AG04449 (cell line): ENCODE data around the gene CCDC85B.
"Not testable (repeated sequence)": the region's sequence is repeated elsewhere in the genome, so short reads cannot be mapped to it uniquely, and the experiment has no call there.

Source experiments
- CTCF ChIA-PET: fragments of 350-600 bp; formaldehyde crosslinking; extraction: SDS; loops from one replicate; lab custom pipeline; 2021; ENCODE audit warnings: antibody characterized with exemption; lab: Yijun Ruan, JAX
- POLR2A ChIA-PET: fragments of 400-600, 350-600 bp; formaldehyde crosslinking; extraction: SDS; loops from one replicate; lab custom pipeline; 2020; ENCODE audit warnings: antibody characterized with exemption, inconsistent platforms; lab: Yijun Ruan, JAX
- DNase-seq: peaks from one replicate; pipeline ENCODE4 v3.0.0-alpha.2; 2010; ENCODE audit warnings: low read depth, low spot score
- H3K4me3 ChIP-seq: 2 replicates; pipeline ENCODE4 v1.5.1; 2011; ENCODE audit warnings: low read depth, mild to moderate bottlenecking, control low read depth, low read length
- CTCF ChIP-seq: IDR thresholded peaks from one replicate; pipeline ENCODE4 v1.5.1; 2011; ENCODE audit warnings: mild to moderate bottlenecking, moderate library complexity, low read length, control low read depth, inconsistent platforms; ENCODE audit not compliant: insufficient read depth; ENCODE audit errors: missing control alignments

CCDC85B gene

GRCh38 chr11:65886826-65887722, 3.4 kb upstream of the CCDC85B start:
- CTCF ChIA-PET = interaction anchor here (1.3 to 33.3 kb wide), 14 partner anchors 14 to 176 kb away, joined by 3 to 1090 read pairs (median 26); partner anchors contain the start of genes AP5B1, BANF1, CFL1 and CTSW
- POLR2A ChIA-PET = interaction anchor here (0.7 to 8.7 kb wide), 8 partner anchors 13 to 384 kb away, joined by 3 to 136 read pairs (median 18); partner anchors contain the start of genes C11orf68, CFL1, DRAP1 and FOSL1
- no peak for TF ChIP-seq CTCF
- no peak for DNase-seq
- H3K4me3 ChIP-seq = peak overlapping the region; percentile 94

GRCh38 chr11:65887723-65888162, 2.7 kb upstream of the CCDC85B start:
- ChIA-PET POLR2A (interaction anchor here (0.6 to 8.7 kb wide), 10 partner anchors 9 to 118 kb away, joined by 3 to 136 read pairs (median 6); partner anchors contain the start of genes C11orf68, CFL1, DRAP1 and FOSL1), CTCF (interaction anchor here (0.7 to 33.3 kb wide), 24 partner anchors 15 to 231 kb away, joined by 3 to 1090 read pairs (median 10); partner anchors contain the start of genes AP5B1, C11orf68, CFL1 and CTSW)
- TF ChIP-seq CTCF = no peak
- H3K4me3 ChIP-seq = peak overlapping the region; percentile 94
- no peak for DNase-seq

GRCh38 chr11:65888163-65888814, 2.2 kb upstream of the CCDC85B start, which contains the start of gene FIBP:
TSS of gene FIBP (minus strand) at chr11:65888471. CDS start at chr11:65888418, 53 bp downstream.
- DNase-seq = peak; percentile 75
- POLR2A ChIA-PET = interaction anchor here (0.6 to 8.7 kb wide), 14 partner anchors 9 to 117 kb away, joined by 3 to 136 read pairs (median 5); partner anchors contain the start of genes C11orf68, CFL1, DRAP1 and FOSL1
- H3K4me3 ChIP-seq = peak within 1 kb of the TSS; percentile 94
- TF ChIP-seq CTCF = no peak
- CTCF ChIA-PET = interaction anchor here (0.7 to 33.3 kb wide), 31 partner anchors 16 to 380 kb away, joined by 3 to 1090 read pairs (median 5); partner anchors contain the start of genes AP5B1, BANF1, C11orf68 and CFL1

- DNase-seq = no peak
- ChIA-PET POLR2A (interaction anchor here (0.7 to 8.7 kb wide), 13 partner anchors 8 to 233 kb away, joined by 3 to 136 read pairs (median 5); partner anchors contain the start of genes C11orf68, CFL1, DRAP1 and FOSL1), CTCF (interaction anchor here (0.9 to 33.3 kb wide), 7 partner anchors 9 to 88 kb away, joined by 3 to 1090 read pairs (median 20); partner anchors contain the start of genes C11orf68, CTSW, EFEMP2 and FOSL1)
- H3K4me3 ChIP-seq = peak overlapping the region; percentile 73
- peak; percentile 37 for TF ChIP-seq CTCF
Measured at GRCh38 chr11:65891219-65892136, 1.0 kb downstream of the CCDC85B start.

- peak overlapping the region; percentile 73 for H3K4me3 ChIP-seq
- ChIA-PET POLR2A (interaction anchor here (1.7 to 8.7 kb wide), 6 partner anchors 8 to 90 kb away, joined by 6 to 136 read pairs (median 48); partner anchors contain the start of genes C11orf68, CFL1, DRAP1 and FOSL1), CTCF (interaction anchor here (2.5 to 33.3 kb wide), 5 partner anchors 7 to 87 kb away, joined by 7 to 1090 read pairs (median 17); partner anchors contain the start of genes FOSL1, MUS81 and SART1)
- not testable (repeated sequence) for DNase-seq
Measured at GRCh38 chr11:65892137-65892540, 1.7 kb downstream of the CCDC85B start.
